Large intestine (tissue), 3 donors: ENCODE results near the gene TMEM214. TPM values are rescaled to one million over a fixed set of nuclear protein-coding genes. Genes with fewer than 3 reads are reported as not detected.
"Not testable (repeated sequence)": the region's sequence is repeated elsewhere in the genome, so short reads cannot be mapped to it uniquely, and the experiment has no call there.

Experiments used
- DNase-seq, 2 donors: peaks; one replicate each; pipeline versions ENCODE4 v3.0.0 to v3.0.0-alpha.2; 2013
- H3K27ac ChIP-seq: one replicate; pipeline ENCODE4 v1.5.1; 2013; ENCODE audit warnings: low read length
- H3K27me3 ChIP-seq: 2 replicates; pipeline ENCODE4 v1.6.1; 2013; ENCODE audit warnings: low read length; ENCODE audit not compliant: control insufficient read depth, insufficient read depth
- H3K36me3 ChIP-seq: 2 replicates; pipeline ENCODE4 v1.6.1; 2013; ENCODE audit warnings: low read length; ENCODE audit not compliant: control insufficient read depth, insufficient read depth
- H3K4me1 ChIP-seq: one replicate; pipeline ENCODE4 v1.6.1; 2013; ENCODE audit warnings: low read length; ENCODE audit not compliant: control insufficient read depth, insufficient read depth
- H3K4me3 ChIP-seq: one replicate; pipeline ENCODE4 v1.5.1; 2013; ENCODE audit warnings: low read length
- H3K9me3 ChIP-seq: one replicate; pipeline ENCODE4 v1.6.1; 2013; ENCODE audit warnings: mild to moderate bottlenecking, low read depth, low read length, moderate library complexity; ENCODE audit not compliant: control insufficient read depth
- WGBS: methylation state at CpG from one replicate; pipeline ENCODE4 v1.1.5; 2013; ENCODE audit warnings: low lambda C conversion rate; ENCODE audit not compliant: insufficient coverage; 5-methylcytosine and 5-hydroxymethylcytosine counted together
- polyA plus RNA-seq: library from polyadenylated mRNA; unstranded; fragments of 120-200 nt; gene quantifications from one replicate; pipeline ENCODE4 v1.2.1, GENCODE V29; 2013

Gene TMEM214
- polyA plus RNA-seq, 1 donor: 93.6 TPM

DNA sequence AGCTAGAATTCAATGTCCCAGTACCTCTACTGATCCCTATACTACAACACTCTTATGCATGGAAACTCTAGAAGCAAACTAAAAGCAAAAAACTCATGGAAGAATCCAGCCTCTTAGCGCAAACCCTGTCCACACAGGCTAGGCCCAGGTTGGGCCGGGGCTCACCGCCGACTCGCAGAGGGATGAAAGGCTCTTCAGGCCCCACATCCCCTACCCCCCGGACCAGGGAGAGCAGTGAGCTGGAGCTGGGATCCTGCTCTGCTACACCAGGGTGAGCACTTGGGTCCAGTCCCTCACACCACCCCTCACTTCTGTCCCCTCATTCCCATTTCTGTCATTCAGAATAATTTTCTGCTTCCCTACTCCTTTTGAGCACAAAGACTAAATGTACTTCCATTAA lies 36.7 kb downstream of the TMEM214 start:
- H3K4me1 ChIP-seq: peaks cover 27% of the 10 kb centered on the region
- no peaks in the 10 kb centered on the region for H3K9me3 ChIP-seq
- H3K36me3 ChIP-seq: peaks cover 41% of the 10 kb centered on the region
- no peak overlapping the region for H3K27ac ChIP-seq
- no peak overlapping the region for H3K4me3 ChIP-seq
- no peaks in the 10 kb centered on the region for H3K27me3 ChIP-seq
- WGBS: no CpG with 5 or more reads among the region's 6 CpGs
- DNase-seq: no peak

- H3K27ac ChIP-seq: no peak overlapping the region
- H3K9me3 ChIP-seq: no peaks in the 10 kb centered on the region
- H3K4me3 ChIP-seq: peak overlapping the region; percentile 94
- H3K27me3 ChIP-seq: no peaks in the 10 kb centered on the region
- peaks cover 27% of the 10 kb centered on the region for H3K4me1 ChIP-seq
- DNase-seq: no peak
- peaks cover 41% of the 10 kb centered on the region for H3K36me3 ChIP-seq
- WGBS: no CpG with 5 or more reads among the region's 8 CpGs
Measured at GRCh38 chr2:27069961-27070618, 37.3 kb downstream of the TMEM214 start.

GRCh38 chr2:27070653-27071276 lies 38.0 kb downstream of the TMEM214 start:
- no CpG with 5 or more reads among the region's 11 CpGs for WGBS
- peaks cover 27% of the 10 kb centered on the region for H3K4me1 ChIP-seq
- H3K27ac ChIP-seq: peak overlapping the region; percentile 93
- peak overlapping the region; percentile 94 for H3K4me3 ChIP-seq
- peaks cover 35% of the 10 kb centered on the region for H3K36me3 ChIP-seq
- no peaks in the 10 kb centered on the region for H3K9me3 ChIP-seq
- H3K27me3 ChIP-seq: no peaks in the 10 kb centered on the region
- DNase-seq: no peak

DNA sequence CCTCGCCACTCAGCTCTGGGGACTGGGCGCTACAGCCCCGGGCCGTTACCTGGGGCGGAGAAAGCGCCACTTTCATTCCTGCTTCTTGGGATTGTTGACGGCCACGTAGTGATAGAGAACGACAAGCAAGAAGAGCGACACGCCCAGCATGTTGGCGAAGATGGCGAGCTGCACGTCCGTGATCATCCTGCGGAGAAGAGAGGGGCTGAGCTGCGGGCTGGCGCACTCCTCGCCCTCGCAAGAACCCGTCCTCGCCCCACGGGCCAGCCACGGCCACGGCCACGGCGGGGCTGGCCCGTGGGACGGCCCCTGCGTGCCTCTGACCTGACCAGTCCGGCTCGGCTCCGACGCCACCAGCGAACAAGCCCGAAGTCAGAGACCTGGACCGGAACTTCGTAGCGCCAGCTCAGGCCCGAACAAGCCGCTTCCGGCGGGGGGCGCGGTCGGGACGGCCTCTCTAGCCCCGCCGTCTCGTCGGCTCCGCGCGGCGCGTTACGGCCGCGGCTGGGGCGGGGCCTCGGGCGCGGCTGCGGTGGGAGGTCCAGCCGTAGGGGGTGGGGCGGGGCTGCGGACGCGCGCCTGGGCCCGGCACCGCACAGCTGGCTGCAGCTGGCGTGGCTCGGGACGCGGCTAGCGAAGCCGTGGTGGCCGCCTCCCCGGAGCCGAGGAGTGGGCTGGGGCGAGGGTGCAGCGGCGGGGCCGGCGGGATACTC lies 38.7 kb downstream of the TMEM214 start, which contains the start of gene OST4:
OST4 (minus strand) TSS at position 378 of the 713 bp plus-strand sequence.
- Histone ChIP-seq H3K4me3 (peak within 1 kb of the TSS; percentile 94), H3K27ac (peak within 1 kb of the TSS; percentile 94), H3K36me3 (peaks cover 32% of the 10 kb centered on the region), H3K9me3 (no peaks in the 10 kb centered on the region), H3K4me1 (peaks cover 27% of the 10 kb centered on the region), H3K27me3 (no peaks in the 10 kb centered on the region)
- DNase-seq: peak; percentile 94 to 96
- WGBS: no CpG with 5 or more reads among the region's 86 CpGs

DNA sequence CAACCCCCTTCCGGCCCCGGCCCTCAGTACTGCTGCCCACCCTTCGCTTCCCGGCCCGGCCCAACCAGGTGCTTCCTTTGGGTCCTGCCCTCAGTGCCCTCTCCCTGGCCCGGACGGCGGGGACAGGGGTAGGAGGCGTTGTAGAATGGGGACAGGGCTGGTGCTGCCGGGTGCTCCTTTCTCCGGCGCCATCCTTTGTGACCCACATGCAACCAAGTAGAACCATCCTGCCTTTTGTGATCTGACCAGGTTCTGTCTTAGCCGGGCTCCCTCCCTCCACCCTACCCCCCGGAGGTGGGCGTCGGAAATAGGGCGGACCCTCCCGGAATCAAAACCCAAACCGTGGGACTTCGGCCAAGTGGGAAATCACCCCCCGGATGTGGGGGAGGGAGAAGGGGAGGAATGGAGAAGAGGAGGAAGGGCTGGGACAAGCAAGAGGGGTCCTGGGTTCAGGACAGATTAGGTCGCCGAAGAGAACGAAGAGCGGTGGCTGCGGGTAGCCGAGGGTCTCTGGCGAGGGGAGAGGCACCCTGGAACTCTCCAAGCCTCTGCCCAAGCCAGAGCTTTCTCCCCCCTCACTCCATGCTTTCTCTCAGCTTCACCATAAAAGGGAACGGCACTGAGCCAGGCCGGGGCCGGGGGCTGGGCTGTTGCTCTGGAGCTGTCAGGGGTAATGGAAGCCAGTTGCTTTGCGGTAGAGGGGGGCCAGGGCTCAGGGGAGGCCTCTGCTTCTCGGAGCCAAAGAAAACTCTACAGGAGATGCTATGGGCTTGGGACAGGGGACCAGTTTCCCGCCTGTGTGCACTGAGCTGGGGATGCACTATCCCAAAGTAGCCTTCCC lies 39.4 kb downstream of the TMEM214 start:
- WGBS: 20% methylated on average over 1 of the region's 34 CpGs

GRCh38 chr2:27072920-27073319 lies 40.2 kb downstream of the TMEM214 start:
- peaks cover 23% of the 10 kb centered on the region for H3K36me3 ChIP-seq
- no peak for DNase-seq
- peaks cover 27% of the 10 kb centered on the region for H3K4me1 ChIP-seq
- H3K4me3 ChIP-seq: no peak overlapping the region
- H3K9me3 ChIP-seq: no peaks in the 10 kb centered on the region
- peak overlapping the region; percentile 94 for H3K27ac ChIP-seq
- H3K27me3 ChIP-seq: peaks cover 2% of the 10 kb centered on the region
- no CpG with 5 or more reads among the region's 5 CpGs for WGBS

More for the DNA sequence above, 39.4 kb downstream of the TMEM214 start:
- Histone ChIP-seq H3K9me3 (no peaks in the 10 kb centered on the region), H3K4me3 (peak overlapping the region; percentile 84), H3K36me3 (peaks cover 30% of the 10 kb centered on the region), H3K27me3 (peaks cover 1% of the 10 kb centered on the region), H3K4me1 (peaks cover 27% of the 10 kb centered on the region), H3K27ac (peak overlapping the region; percentile 94)
- DNase-seq: peak; percentile 57 to 73

GRCh38 chr2:27073782-27074181 lies 41.0 kb downstream of the TMEM214 start:
- H3K36me3 ChIP-seq: peaks cover 14% of the 10 kb centered on the region
- peaks cover 5% of the 10 kb centered on the region for H3K27me3 ChIP-seq
- WGBS: 100% methylated on average over 1 of the region's 2 CpGs
- H3K4me1 ChIP-seq: peaks cover 27% of the 10 kb centered on the region
- peaks cover 4% of the 10 kb centered on the region for H3K9me3 ChIP-seq
- peak overlapping the region; percentile 94 for H3K27ac ChIP-seq
- DNase-seq: no peak
- no peak overlapping the region for H3K4me3 ChIP-seq

- peaks cover 4% of the 10 kb centered on the region for H3K36me3 ChIP-seq
- H3K4me1 ChIP-seq: peaks cover 21% of the 10 kb centered on the region
- no peak for DNase-seq
- H3K4me3 ChIP-seq: no peak overlapping the region
- H3K9me3 ChIP-seq: peaks cover 8% of the 10 kb centered on the region
- no CpG with 5 or more reads among the region's 4 CpGs for WGBS
- H3K27me3 ChIP-seq: peaks cover 8% of the 10 kb centered on the region
- peak overlapping the region; percentile 24 for H3K27ac ChIP-seq
Measured at GRCh38 chr2:27074738-27075565, 42.2 kb downstream of the TMEM214 start.

DNA sequence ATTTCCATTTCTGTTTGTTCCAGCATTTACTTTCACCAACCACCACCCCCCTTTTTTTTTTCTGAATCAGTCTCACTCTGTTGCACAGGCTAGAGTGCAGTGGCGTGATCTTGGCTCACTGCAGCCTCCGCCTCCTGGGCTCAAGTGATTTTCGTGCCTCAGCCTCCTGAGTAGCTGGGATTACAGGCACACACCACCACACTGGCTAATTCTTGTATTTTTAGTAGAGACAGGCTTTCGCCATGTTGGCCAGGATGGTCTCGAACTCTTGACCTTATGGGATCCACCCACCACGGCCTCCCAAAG lies 42.8 kb downstream of the TMEM214 start:
- no CpG with 5 or more reads among the region's 6 CpGs for WGBS
- H3K4me3 ChIP-seq, H3K9me3 ChIP-seq, H3K27me3 ChIP-seq, H3K36me3 ChIP-seq, DNase-seq: not testable (repeated sequence)
- Histone ChIP-seq H3K4me1 (peaks cover 15% of the 10 kb centered on the region), H3K27ac (peak overlapping the region; percentile 24)
